ENCODE measurements around the gene TRAPPC14.
A peak's percentile ranks its signal among the peaks of the same experiment; 100 is the strongest.

TRAPPC14 gene

DNA sequence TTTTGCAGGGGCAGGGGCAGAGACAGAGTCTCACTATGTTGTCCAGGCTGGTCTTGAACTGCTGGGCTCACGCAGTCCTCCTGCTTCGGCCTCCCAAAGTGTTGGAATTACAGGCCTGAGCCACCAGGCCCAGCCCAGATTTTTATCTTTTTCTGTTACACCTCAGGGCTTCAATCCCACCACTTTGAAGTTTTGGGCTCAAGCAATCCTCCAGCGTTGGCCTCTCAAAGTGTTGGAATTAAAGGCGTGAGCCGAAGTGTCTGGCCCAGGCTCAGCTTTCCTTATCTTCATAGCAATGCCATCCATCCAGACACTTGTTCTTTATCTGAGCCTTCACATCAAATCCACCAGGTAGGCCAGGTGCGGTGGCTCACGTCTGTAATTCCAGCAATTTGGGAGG is 43.5 kb downstream of the TRAPPC14 start:
- Histone ChIP-seq H4K8ac (ENCODE audit: low read depth, low read length) (no peak overlapping the region), H3K4me1 (ENCODE audit: control insufficient read depth in 2 of 2, insufficient read depth in 1 of 2, low read depth in 1 of 2, low read length in 2 of 2) (no peaks in the 10 kb centered on the region), H3K4me2 (ENCODE audit: insufficient read depth, low read length, poor library complexity, severe bottlenecking) (no peak overlapping the region), H3K79me1 (ENCODE audit: low read depth, low read length) (peaks cover 5% of the 10 kb centered on the region), H3K27ac (replicated peaks; ENCODE audit: low read length) (no peak overlapping the region), H3K36me3 (replicated peaks in 1 of 2; ENCODE audit: control insufficient read depth in 2 of 2, insufficient read depth in 2 of 2, low read length in 2 of 2) (peaks cover 27 to 54% of the 10 kb centered on the region in 2 donors), H3K9me3 (replicated peaks in 1 of 2; ENCODE audit: control insufficient read depth in 2 of 2, insufficient read depth in 1 of 2, low read depth in 1 of 2, low read length in 2 of 2) (peaks cover 0 to 2% of the 10 kb centered on the region in 2 donors), H3K14ac (ENCODE audit: low read length) (no peak overlapping the region), H3K27me3 (ENCODE audit: control insufficient read depth in 3 of 3, insufficient read depth in 3 of 3, low read depth in 1 of 3, low read length in 3 of 3) (no peaks in the 10 kb centered on the region), H3K23ac (ENCODE audit: low read depth, low read length, poor library complexity) (no peak overlapping the region), H2AK5ac (ENCODE audit: low read depth, low read length) (no peak overlapping the region), H3K4me3 (ENCODE audit: low read length in 2 of 2) (no peak overlapping the region), H4K91ac (ENCODE audit: low read depth, low read length, poor library complexity) (no peak overlapping the region), H3K9ac (ENCODE audit: low read depth, low read length, poor library complexity) (no peak overlapping the region), H2BK12ac (ENCODE audit: low read length) (no peak overlapping the region), H3K4ac (ENCODE audit: low read length) (no peak overlapping the region), H2BK5ac (ENCODE audit: low read length) (no peak overlapping the region), H3K18ac (ENCODE audit: low read length) (no peak overlapping the region), H2AFZ (ENCODE audit: low read length) (no peak overlapping the region), H2BK15ac (ENCODE audit: low read length) (no peak overlapping the region), H2BK120ac (ENCODE audit: low read depth, low read length) (no peak overlapping the region)
- WGBS, 2 donors (ENCODE audit: extremely low coverage in 2 of 2, insufficient read length in 2 of 2, insufficient replicate concordance in 1 of 2): no CpG with 5 or more reads among the region's 7 CpGs
- DNase-seq (ENCODE audit: low spot score): no peak

DNA sequence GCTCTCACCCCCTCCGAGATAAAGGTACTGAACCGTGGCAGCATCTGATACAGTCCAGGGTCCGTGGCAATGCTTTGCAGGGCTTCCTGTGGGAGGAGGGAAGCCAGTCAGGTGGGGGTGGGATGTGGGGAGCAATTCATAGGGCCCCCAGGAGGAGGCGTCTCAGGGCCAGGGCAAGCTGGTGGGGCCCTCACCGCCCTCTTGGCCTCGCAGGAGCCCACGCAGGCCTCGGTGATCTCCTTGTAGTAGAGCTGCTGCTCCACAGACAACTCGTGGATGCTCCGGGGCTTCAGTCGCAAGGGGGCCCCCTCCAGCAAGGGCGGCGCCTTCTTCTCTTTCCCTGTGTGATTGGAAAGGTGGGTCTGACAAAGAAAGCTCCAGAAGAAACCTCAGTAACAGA is 46.6 kb downstream of the TRAPPC14 start:
- no peak overlapping the region for H3K14ac ChIP-seq (ENCODE audit: low read length)
- H3K9me3 ChIP-seq (replicated peaks in 1 of 2; ENCODE audit: control insufficient read depth in 2 of 2, insufficient read depth in 1 of 2, low read depth in 1 of 2, low read length in 2 of 2): peaks cover 0 to 2% of the 10 kb centered on the region in 2 donors
- no peak overlapping the region for H2AK5ac ChIP-seq (ENCODE audit: low read depth, low read length)
- peaks cover 49 to 83% of the 10 kb centered on the region in 2 donors for H3K36me3 ChIP-seq (replicated peaks in 1 of 2; ENCODE audit: control insufficient read depth in 2 of 2, insufficient read depth in 2 of 2, low read length in 2 of 2)
- H3K4ac ChIP-seq (ENCODE audit: low read length): no peak overlapping the region
- H3K4me3 ChIP-seq (ENCODE audit: low read length in 2 of 2): no peak overlapping the region
- no peak overlapping the region for H2BK120ac ChIP-seq (ENCODE audit: low read depth, low read length)
- no CpG with 5 or more reads among the region's 13 CpGs for WGBS, 2 donors (ENCODE audit: extremely low coverage in 2 of 2, insufficient read length in 2 of 2, insufficient replicate concordance in 1 of 2)
- H2BK5ac ChIP-seq (ENCODE audit: low read length): no peak overlapping the region
- no peaks in the 10 kb centered on the region for H3K4me1 ChIP-seq (ENCODE audit: control insufficient read depth in 2 of 2, insufficient read depth in 1 of 2, low read depth in 1 of 2, low read length in 2 of 2)
- no peak overlapping the region for H3K18ac ChIP-seq (ENCODE audit: low read length)
- DNase-seq (ENCODE audit: low spot score): no peak
- no peak overlapping the region for H3K4me2 ChIP-seq (ENCODE audit: insufficient read depth, low read length, poor library complexity, severe bottlenecking)
- no peak overlapping the region for H3K23ac ChIP-seq (ENCODE audit: low read depth, low read length, poor library complexity)
- H3K79me1 ChIP-seq (ENCODE audit: low read depth, low read length): peaks cover 3% of the 10 kb centered on the region
- no peak overlapping the region for H4K8ac ChIP-seq (ENCODE audit: low read depth, low read length)
- no peak overlapping the region for H4K91ac ChIP-seq (ENCODE audit: low read depth, low read length, poor library complexity)
- no peak overlapping the region for H3K9ac ChIP-seq (ENCODE audit: low read depth, low read length, poor library complexity)
- H2BK15ac ChIP-seq (ENCODE audit: low read length): no peak overlapping the region
- H3K27ac ChIP-seq (replicated peaks; ENCODE audit: low read length): no peak overlapping the region
- H2AFZ ChIP-seq (ENCODE audit: low read length): no peak overlapping the region
- H3K27me3 ChIP-seq (ENCODE audit: control insufficient read depth in 3 of 3, insufficient read depth in 3 of 3, low read depth in 1 of 3, low read length in 3 of 3): no peaks in the 10 kb centered on the region
- no peak overlapping the region for H2BK12ac ChIP-seq (ENCODE audit: low read length)

DNA sequence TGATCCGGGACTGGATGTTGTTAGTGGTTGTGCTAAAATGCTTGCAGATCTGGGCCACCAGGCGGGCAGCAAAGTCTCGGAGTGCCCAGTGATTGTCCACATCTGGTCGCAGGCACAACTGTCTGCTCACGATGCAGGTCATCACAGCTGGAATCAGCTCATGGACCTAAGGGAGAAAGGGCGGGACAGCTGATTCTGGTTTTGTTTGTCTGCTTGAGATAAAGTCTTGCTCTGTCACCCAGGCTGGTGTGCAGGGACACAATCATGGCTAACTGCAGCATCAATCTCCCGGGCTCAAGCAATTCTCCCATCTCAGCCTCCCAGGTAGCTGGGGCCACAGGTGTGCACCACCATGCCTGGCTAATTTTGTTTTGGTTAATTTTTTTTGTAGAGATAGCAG is 47.4 kb downstream of the TRAPPC14 start:
- peaks cover 0 to 2% of the 10 kb centered on the region in 2 donors for H3K9me3 ChIP-seq (replicated peaks in 1 of 2; ENCODE audit: control insufficient read depth in 2 of 2, insufficient read depth in 1 of 2, low read depth in 1 of 2, low read length in 2 of 2)
- H3K9ac ChIP-seq (ENCODE audit: low read depth, low read length, poor library complexity): no peak overlapping the region
- H3K4ac ChIP-seq (ENCODE audit: low read length): no peak overlapping the region
- H3K4me1 ChIP-seq (ENCODE audit: control insufficient read depth in 2 of 2, insufficient read depth in 1 of 2, low read depth in 1 of 2, low read length in 2 of 2): no peaks in the 10 kb centered on the region
- H3K18ac ChIP-seq (ENCODE audit: low read length): no peak overlapping the region
- H3K36me3 ChIP-seq (replicated peaks in 1 of 2; ENCODE audit: control insufficient read depth in 2 of 2, insufficient read depth in 2 of 2, low read length in 2 of 2): peaks cover 55 to 87% of the 10 kb centered on the region in 2 donors
- H3K27me3 ChIP-seq (ENCODE audit: control insufficient read depth in 3 of 3, insufficient read depth in 3 of 3, low read depth in 1 of 3, low read length in 3 of 3): no peaks in the 10 kb centered on the region
- H2BK120ac ChIP-seq (ENCODE audit: low read depth, low read length): no peak overlapping the region
- H2BK5ac ChIP-seq (ENCODE audit: low read length): no peak overlapping the region
- H3K14ac ChIP-seq (ENCODE audit: low read length): no peak overlapping the region
- no peak overlapping the region for H2AK5ac ChIP-seq (ENCODE audit: low read depth, low read length)
- no peak overlapping the region for H4K8ac ChIP-seq (ENCODE audit: low read depth, low read length)
- H3K4me2 ChIP-seq (ENCODE audit: insufficient read depth, low read length, poor library complexity, severe bottlenecking): no peak overlapping the region
- H3K23ac ChIP-seq (ENCODE audit: low read depth, low read length, poor library complexity): no peak overlapping the region
- H3K27ac ChIP-seq (replicated peaks; ENCODE audit: low read length): no peak overlapping the region
- H3K4me3 ChIP-seq (ENCODE audit: low read length in 2 of 2): no peak overlapping the region
- WGBS, 2 donors (ENCODE audit: extremely low coverage in 2 of 2, insufficient read length in 2 of 2, insufficient replicate concordance in 1 of 2): no CpG with 5 or more reads among the region's 7 CpGs
- H2BK12ac ChIP-seq (ENCODE audit: low read length): no peak overlapping the region
- no peak for DNase-seq (ENCODE audit: low spot score)
- peaks cover 3% of the 10 kb centered on the region for H3K79me1 ChIP-seq (ENCODE audit: low read depth, low read length)
- H4K91ac ChIP-seq (ENCODE audit: low read depth, low read length, poor library complexity): no peak overlapping the region
- no peak overlapping the region for H2BK15ac ChIP-seq (ENCODE audit: low read length)
- no peak overlapping the region for H2AFZ ChIP-seq (ENCODE audit: low read length)

DNA sequence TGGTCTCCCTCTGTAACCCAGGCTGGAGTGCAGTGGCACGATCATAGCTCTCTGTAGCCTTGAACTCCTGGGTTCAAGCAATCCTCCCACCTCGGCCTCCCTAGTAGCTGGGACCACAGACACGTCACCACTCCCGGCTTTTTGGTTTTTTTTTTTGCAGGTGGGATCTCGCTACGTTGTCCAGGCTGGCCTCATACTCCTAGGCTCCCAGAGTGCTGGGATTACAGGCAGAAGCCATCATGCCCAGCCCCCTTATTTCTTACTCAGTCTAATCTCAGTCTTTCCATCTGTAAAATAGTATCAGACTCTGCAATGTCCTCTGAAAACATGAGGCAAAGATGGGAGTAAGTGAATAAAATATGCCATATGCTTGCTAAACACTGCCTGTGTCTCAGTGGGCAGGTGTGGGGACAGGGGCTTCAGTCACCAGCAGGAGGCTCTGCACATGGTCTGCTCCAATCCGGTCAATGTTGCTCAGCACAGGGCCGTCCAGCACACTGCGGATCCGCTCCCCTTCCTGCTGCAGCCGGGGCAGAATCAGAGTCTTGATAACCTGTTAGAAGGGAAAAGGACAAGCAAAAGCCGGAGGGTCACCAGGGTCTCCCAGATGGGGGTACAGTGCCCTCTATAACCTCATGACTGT is 48.9 kb downstream of the TRAPPC14 start:
- Histone ChIP-seq H3K4me1 (ENCODE audit: control insufficient read depth in 2 of 2, insufficient read depth in 1 of 2, low read depth in 1 of 2, low read length in 2 of 2) (no peaks in the 10 kb centered on the region), H3K27ac (replicated peaks; ENCODE audit: low read length) (no peak overlapping the region), H3K4me2 (ENCODE audit: insufficient read depth, low read length, poor library complexity, severe bottlenecking) (no peak overlapping the region), H2AFZ (ENCODE audit: low read length) (no peak overlapping the region), H3K79me1 (ENCODE audit: low read depth, low read length) (peaks cover 3% of the 10 kb centered on the region), H3K4ac (ENCODE audit: low read length) (no peak overlapping the region), H2BK120ac (ENCODE audit: low read depth, low read length) (no peak overlapping the region), H3K23ac (ENCODE audit: low read depth, low read length, poor library complexity) (no peak overlapping the region), H4K91ac (ENCODE audit: low read depth, low read length, poor library complexity) (no peak overlapping the region), H2BK12ac (ENCODE audit: low read length) (no peak overlapping the region), H3K18ac (ENCODE audit: low read length) (no peak overlapping the region), H4K8ac (ENCODE audit: low read depth, low read length) (peak overlapping the region; percentile 82), H3K4me3 (ENCODE audit: low read length in 2 of 2) (no peak overlapping the region), H3K36me3 (replicated peaks in 1 of 2; ENCODE audit: control insufficient read depth in 2 of 2, insufficient read depth in 2 of 2, low read length in 2 of 2) (peaks cover 58 to 95% of the 10 kb centered on the region in 2 donors), H2BK15ac (ENCODE audit: low read length) (no peak overlapping the region), H3K27me3 (ENCODE audit: control insufficient read depth in 3 of 3, insufficient read depth in 3 of 3, low read depth in 1 of 3, low read length in 3 of 3) (no peaks in the 10 kb centered on the region), H2BK5ac (ENCODE audit: low read length) (no peak overlapping the region), H3K9ac (ENCODE audit: low read depth, low read length, poor library complexity) (no peak overlapping the region), H3K14ac (ENCODE audit: low read length) (no peak overlapping the region), H2AK5ac (ENCODE audit: low read depth, low read length) (no peak overlapping the region), H3K9me3 (replicated peaks in 1 of 2; ENCODE audit: control insufficient read depth in 2 of 2, insufficient read depth in 1 of 2, low read depth in 1 of 2, low read length in 2 of 2) (peaks cover 0 to 2% of the 10 kb centered on the region in 2 donors)
- DNase-seq (ENCODE audit: low spot score): no peak
- WGBS, 2 donors (ENCODE audit: extremely low coverage in 2 of 2, insufficient read length in 2 of 2, insufficient replicate concordance in 1 of 2): no CpG with 5 or more reads among the region's 12 CpGs

All from neuronal stem cell (in vitro differentiated cells).